ENCODE measurements around the gene LRP1B.

DNA sequence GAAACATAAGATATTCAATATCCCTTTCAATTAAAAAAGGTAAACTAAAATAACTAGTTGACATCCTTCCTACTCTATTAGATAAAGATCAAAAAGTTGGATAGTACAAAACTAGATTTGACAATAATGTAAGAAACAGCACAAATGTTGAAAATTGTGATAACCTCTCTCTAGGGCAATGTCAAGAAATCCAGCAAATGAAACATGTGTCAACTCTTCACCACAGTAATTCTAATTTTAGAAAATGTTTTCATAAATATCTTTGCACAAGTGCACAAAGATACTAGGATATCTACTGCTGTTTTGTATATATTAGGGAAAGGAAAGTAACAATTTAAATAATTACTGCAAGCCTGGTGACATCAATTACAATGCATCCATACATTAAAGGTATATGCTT is 1220.1 kb downstream of the LRP1B start:
- TF ChIP-seq GATA2 (IDR thresholded peaks at IDR 0.05; ENCODE audit: low read depth, low read length), result no peak
- TF ChIP-seq GATA3 (IDR thresholded peaks at IDR 0.05; ENCODE audit: low read depth, low read length), result no peak
